NT2/D1 (cell line): ENCODE results near the gene SLC66A2.
"Not testable (repeated sequence)": the region's sequence is repeated elsewhere in the genome, so short reads cannot be mapped to it uniquely, and the experiment has no call there.

ENCODE experiments used
- DNase-seq: peaks from one replicate; pipeline ENCODE4 v3.0.0-alpha.2; 2011; ENCODE audit warnings: low read depth, low spot score
- H3K27me3 ChIP-seq: 2 replicates; pipeline ENCODE4 v1.6.0; 2011; ENCODE audit warnings: mild to moderate bottlenecking; ENCODE audit not compliant: insufficient read length, insufficient read depth
- H3K36me3 ChIP-seq: 2 replicates; pipeline ENCODE4 v1.6.1; 2011; ENCODE audit warnings: mild to moderate bottlenecking, low read length, mixed read lengths; ENCODE audit not compliant: insufficient read depth, insufficient read length
- H3K4me1 ChIP-seq: 2 replicates; pipeline ENCODE4 v1.5.1; 2011; ENCODE audit not compliant: insufficient read depth, insufficient read length
- H3K4me3 ChIP-seq: 2 replicates; pipeline ENCODE4 v1.5.1; 2011; ENCODE audit warnings: low read depth; ENCODE audit not compliant: insufficient read length
- H3K9ac ChIP-seq: 2 replicates; pipeline ENCODE4 v1.6.0; 2011; ENCODE audit warnings: low read depth; ENCODE audit not compliant: insufficient read length
- H3K9me3 ChIP-seq: 2 replicates; pipeline ENCODE4 v1.5.1; 2011; ENCODE audit warnings: mild to moderate bottlenecking, low read length; ENCODE audit not compliant: insufficient read depth
- SUZ12 ChIP-seq: IDR thresholded peaks from 2 replicates; pipeline ENCODE4 v1.6.1; 2011; ENCODE audit not compliant: insufficient read length, insufficient read depth; ENCODE audit errors: extremely low read depth
- YY1 ChIP-seq: IDR thresholded peaks from 2 replicates; pipeline ENCODE4 v1.6.1; 2011; ENCODE audit not compliant: insufficient read length, insufficient read depth
- ZNF274 ChIP-seq: IDR thresholded peaks from 2 replicates; pipeline ENCODE4 v1.6.1; 2011; ENCODE audit warnings: mild to moderate bottlenecking, low read depth, low read length

The SLC66A2 gene

DNA sequence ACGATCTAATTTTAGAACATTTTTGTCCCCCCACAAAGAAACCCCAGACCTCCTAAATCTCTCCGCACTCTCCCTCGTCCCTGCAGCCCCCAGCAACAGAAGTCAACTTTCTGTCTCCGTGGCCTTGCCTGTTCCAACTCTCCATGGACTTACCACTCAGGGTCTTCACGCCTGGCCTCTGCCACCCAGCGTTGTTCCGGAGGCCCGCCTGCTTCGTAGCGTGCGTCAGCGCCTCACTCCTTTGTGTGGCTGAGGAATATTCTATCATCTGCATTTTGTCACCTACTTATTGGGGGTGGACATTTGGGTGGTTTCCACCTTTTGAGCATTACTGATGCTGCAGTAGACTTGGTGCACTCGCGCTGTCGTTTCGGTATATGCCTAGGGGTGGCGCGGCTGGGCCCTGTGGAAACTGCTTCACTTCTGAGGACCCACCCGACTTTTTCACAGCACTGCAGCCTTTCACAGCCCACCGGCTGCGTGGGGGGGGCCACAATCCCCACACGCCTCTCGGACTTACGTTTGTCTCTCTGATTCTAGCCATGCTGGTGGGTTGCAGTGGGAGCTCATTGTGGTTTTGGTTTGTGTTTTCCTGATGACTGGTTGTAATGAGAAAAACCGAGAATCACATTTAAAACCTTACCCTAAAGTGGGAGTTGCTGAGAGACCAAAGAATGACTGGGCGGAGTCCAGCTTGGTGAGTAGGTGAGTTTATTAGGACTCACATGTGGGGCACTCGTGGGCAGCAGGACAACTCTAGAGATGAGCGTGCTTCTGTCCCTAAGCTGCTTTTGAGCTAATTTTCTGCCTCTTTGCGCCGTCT, 11.6 kb upstream of the SLC66A2 start:
- Histone ChIP-seq H3K4me1 (peaks cover 30% of the 10 kb centered on the region), H3K9ac (no peak overlapping the region)

DNA sequence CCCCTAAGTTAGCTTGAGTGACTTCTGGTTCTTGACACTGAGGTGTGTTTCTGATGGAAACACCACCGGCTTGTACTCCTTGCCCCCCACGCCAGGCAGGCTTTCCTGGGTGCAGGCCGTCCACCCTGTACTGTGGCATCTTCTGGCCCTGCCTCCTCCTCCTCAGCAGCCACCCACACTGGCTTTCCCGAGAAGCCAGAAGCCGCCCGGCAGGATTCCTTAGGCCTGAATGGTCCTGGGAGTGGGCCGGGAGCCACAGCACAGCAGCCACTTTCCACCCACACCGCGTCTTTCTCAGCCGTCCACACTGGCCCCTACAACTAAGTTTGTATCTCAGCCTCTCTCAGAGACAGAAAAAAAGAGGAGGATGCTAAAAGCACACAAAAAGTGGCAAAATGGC, 10.9 kb upstream of the SLC66A2 start:
- Histone ChIP-seq H3K27me3 (peaks cover 68% of the 10 kb centered on the region), H3K4me1 (peaks cover 30% of the 10 kb centered on the region), H3K36me3 (no peaks in the 10 kb centered on the region), H3K9me3 (no peaks in the 10 kb centered on the region), H3K4me3 (no peak overlapping the region), H3K9ac (no peak overlapping the region)
- no peak for DNase-seq
- no peak for TF ChIP-seq SUZ12
- no peak for TF ChIP-seq YY1
- no peak for TF ChIP-seq ZNF274

More for the DNA sequence above, 11.6 kb upstream of the SLC66A2 start:
- Histone ChIP-seq H3K9me3 (no peaks in the 10 kb centered on the region), H3K4me3 (no peak overlapping the region), H3K36me3 (no peaks in the 10 kb centered on the region), H3K27me3 (peaks cover 65% of the 10 kb centered on the region)
- DNase-seq: no peak
- no peak for TF ChIP-seq ZNF274
- no peak for TF ChIP-seq YY1
- TF ChIP-seq SUZ12: no peak

DNA sequence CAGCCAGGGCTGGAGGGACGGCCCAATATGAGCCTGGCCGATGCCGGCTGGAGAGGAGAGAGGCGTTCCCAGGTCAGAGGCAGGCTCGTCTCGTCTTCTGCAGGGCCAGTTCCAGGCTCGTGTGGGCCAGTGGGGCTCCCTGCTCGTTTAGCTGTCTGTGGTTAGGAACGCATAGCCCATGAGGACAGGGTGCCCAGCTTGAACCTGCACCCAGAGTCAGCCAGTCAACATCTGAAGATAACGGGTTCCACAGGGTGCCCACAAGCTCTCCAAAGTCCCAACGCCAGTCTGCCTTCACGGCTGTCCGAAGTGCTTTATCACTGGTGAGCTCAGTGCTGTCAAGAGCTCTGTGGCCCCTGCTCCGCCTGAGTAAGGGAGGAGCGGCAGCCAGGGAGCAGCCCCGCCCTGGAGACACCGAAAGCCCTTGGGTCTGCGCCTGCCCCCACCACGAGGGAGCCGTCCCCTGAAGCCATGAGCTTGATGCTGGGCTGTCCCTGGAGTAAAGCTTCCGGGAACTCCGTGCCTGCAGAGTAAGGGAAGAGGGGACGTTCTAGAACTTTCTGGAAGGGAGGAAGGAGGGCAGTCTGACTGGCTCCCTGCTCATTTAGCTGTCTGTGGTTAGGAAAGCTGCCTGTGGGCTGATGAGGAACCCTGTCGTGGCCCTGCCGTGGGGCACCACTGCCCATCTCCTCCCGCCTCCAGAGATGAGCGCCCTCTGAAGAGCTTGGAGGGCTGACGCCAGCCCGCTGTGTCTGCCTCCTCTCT, 10.3 kb upstream of the SLC66A2 start:
- Histone ChIP-seq H3K36me3 (no peaks in the 10 kb centered on the region), H3K9ac (no peak overlapping the region), H3K4me3 (no peak overlapping the region), H3K9me3 (no peaks in the 10 kb centered on the region), H3K4me1 (peaks cover 30% of the 10 kb centered on the region), H3K27me3 (peaks cover 72% of the 10 kb centered on the region)
- no peak for DNase-seq
- TF ChIP-seq YY1 (no peak), ZNF274 (no peak), SUZ12 (no peak)

DNA sequence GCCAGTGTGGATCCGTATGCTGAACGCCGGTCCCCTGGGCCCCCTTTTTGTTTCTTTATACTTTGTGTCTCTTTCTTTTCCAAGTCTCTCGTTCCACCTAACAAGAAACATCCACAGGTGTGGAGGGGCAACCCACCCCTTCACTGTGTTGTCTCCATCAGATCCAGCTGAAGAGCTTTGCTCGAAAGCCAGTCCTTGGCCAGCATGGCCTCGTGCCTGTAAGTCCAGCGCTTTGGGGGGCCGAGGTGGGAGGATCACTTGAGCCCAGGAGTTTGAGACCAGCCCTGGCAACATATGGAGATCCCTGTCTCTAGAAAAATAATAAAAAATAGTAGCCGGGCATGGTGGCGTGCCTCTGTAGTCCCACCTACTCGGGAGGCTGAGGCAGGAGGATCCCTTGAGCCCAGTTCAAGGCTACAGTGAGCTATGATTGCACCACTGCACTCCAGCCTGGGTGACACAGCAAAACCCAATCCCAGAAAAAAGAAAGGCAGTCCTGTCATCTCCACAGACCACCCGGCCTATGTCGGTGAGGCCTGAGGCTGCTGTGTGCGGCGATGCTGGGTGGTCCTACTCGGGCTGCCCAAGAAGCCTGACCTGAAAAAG, 9.6 kb upstream of the SLC66A2 start:
- Histone ChIP-seq H3K9ac (no peak overlapping the region), H3K9me3 (no peaks in the 10 kb centered on the region), H3K4me1 (peaks cover 30% of the 10 kb centered on the region), H3K4me3 (no peak overlapping the region), H3K36me3 (no peaks in the 10 kb centered on the region), H3K27me3 (peaks cover 79% of the 10 kb centered on the region)
- TF ChIP-seq YY1 (no peak), ZNF274 (no peak), SUZ12 (no peak)
- DNase-seq: no peak

DNA sequence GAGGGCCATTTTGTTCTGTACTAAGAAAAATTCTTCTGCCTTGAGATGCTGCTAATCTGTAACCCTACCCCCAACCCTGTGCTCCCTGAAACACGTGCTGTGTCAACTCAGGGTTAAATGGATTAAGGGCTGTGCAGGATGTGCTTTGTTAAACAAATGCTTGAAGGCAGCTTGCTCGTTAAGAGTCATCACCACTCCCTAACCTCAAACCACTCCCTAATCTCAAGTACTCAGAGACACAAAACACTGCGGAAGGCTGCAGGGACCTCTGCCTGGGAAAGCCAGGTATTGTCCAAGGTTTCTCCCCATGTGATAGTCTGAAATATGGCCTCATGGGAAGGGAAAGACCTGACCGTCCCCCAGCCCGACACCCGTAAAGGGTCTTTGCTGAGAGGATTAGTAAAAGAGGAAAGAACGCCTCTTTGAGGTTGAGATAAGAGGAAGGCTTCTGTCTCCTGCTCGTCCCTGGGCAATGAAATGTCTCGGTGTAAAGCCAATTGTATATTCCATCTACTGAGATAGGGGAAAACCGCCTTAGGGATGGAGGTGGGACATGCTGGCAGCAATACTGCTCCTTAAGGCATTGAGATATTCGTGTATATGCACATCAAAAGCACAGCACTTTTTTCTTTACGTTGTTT, 8.8 kb upstream of the SLC66A2 start:
- Histone ChIP-seq H3K9ac (peak overlapping the region; percentile 33), H3K27me3 (peaks cover 87% of the 10 kb centered on the region), H3K4me1 (peaks cover 29% of the 10 kb centered on the region)
- DNase-seq: peak; percentile 66
- H3K36me3 ChIP-seq, H3K9me3 ChIP-seq, H3K4me3 ChIP-seq: not testable (repeated sequence)

DNA sequence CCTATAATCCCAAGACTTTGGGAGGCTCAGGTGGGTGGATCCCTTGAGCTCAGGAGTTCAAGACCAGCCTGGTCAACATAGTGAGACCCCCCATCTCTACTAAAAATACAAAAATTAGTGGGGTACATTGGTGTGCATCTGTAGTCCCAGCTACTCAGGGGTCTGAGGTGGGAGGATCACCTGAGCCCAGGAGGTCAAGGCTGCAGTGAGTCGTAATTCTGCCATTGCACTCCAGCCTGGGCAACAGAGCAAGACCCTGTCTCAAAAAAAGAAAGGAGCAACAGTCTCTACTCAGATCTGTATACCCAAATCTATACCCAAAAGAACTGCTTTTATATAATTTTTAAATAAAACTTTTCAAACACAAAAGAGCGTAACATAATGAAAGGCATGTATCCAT, 7.5 kb upstream of the SLC66A2 start:
- H3K4me1 ChIP-seq: peaks cover 25% of the 10 kb centered on the region
- no peaks in the 10 kb centered on the region for H3K36me3 ChIP-seq
- TF ChIP-seq SUZ12 (no peak), ZNF274 (no peak), YY1 (no peak)
- H3K9ac ChIP-seq: no peak overlapping the region
- H3K27me3 ChIP-seq: peaks cover 87% of the 10 kb centered on the region
- no peak for DNase-seq
- no peaks in the 10 kb centered on the region for H3K9me3 ChIP-seq
- no peak overlapping the region for H3K4me3 ChIP-seq

DNA sequence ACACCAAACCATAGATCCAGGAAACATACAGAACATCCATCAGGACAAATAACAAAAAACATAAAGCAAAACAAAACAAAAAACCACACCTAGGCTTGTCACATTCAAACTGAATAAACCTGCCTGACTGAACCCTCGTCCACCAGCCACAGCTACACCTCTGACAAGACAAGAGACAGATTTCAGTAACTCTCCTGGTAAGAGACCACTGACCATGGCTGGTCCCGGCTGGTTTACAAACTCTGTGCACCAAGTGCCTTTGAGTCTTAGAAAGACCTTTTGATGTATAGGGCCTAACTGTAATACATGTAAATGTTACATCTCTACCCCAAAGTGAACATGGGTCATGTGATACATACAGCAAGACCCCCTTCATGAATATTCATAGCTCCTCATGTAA, 4.8 kb upstream of the SLC66A2 start:
- H3K4me3 ChIP-seq: no peak overlapping the region
- TF ChIP-seq YY1: no peak
- no peak for TF ChIP-seq SUZ12
- no peak for TF ChIP-seq ZNF274
- H3K9me3 ChIP-seq: no peaks in the 10 kb centered on the region
- H3K9ac ChIP-seq: no peak overlapping the region
- H3K36me3 ChIP-seq: no peaks in the 10 kb centered on the region
- DNase-seq: no peak
- peaks cover 82% of the 10 kb centered on the region for H3K27me3 ChIP-seq
- H3K4me1 ChIP-seq: peaks cover 9% of the 10 kb centered on the region
